Measurements from ENCODE around the gene FZD10. TPM values are rescaled to one million over a fixed set of nuclear protein-coding genes. Genes with fewer than 3 reads are reported as not detected.

FZD10 gene
- total RNA-seq, 1 experiment from 2014 or later = not detected

DNA sequence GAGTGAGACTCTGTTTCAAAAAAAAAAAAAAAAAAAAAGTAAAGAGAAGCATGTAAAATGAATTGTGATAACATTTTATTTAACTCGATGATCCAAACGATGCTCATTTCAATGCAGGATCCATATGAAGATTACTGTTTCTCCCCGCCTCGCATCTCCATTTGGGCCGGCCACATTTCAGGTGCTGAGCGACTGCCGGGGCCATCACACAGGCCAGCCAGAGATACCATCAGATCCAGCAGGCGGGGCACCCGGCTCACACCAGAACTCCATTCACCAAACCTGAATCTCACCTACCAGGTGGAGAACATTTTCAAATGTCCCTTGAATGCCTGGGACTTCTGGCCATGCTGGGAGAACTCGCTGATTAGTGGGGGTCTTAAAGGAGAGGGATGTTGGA is 18.0 kb upstream of the FZD10 start:
- in situ Hi-C loops (cut with HindIII; ENCODE audit: low pct_unique_long_range_greater_than_20kb, low sequenced_read_pairs) = no loop called here
- DNase-seq (ENCODE audit: low read depth, low spot score) = no peak

DNA sequence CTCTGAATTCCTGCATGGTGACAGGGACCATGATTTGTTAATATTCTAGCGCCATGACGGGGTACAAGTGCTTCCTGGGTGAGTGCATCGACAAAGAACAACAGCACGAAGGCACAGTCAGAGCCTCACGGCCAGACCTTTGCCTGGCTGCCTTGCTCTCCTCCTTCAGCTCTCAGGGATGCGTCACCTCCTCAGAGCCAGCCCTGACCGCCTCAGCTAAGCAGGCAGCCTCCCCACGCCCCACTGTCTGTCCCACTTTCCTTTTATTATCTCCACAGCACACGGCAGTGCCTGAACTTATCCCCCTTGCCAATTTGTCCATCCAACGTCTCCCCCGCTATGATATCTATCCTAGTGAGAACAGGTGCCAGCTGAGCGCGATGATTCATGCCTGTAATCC is 16.5 kb upstream of the FZD10 start:
- no peak for DNase-seq (ENCODE audit: low read depth, low spot score)

DNA sequence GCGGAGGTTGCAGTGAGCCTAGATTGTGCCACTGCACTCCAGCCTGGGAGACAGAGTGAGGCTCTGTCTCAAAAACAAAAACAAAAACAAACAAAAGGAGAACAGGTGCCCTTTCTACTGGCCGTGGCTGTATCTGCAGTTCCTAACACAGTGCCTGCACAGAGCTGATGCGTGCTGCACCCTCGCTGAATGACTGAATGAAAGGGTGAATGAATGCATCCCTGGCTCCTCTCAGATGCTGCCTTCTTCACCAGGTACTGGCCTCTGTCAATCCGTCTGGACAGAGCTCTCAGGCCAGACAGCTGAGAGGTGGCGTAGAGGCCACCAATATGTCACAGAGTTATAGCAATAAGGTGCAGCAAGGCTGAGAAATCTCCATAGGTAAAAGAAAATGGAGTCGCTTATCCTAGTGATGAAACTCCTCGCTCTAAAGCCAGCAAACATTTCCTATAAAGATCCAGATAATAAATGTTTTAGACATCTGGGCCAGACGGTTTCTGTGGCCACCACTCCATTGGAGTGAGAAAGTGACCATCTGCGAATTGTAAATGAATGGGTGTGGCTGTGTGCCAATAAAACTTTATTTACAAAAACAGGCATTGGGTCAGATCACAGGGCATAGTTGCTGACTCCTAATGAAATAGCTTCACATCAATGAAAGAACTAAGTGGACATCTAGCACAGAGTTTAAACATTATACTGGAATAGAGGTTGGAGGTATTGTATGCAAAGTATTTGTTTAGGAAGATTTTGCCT is 15.9 kb upstream of the FZD10 start:
- in situ Hi-C loops (cut with HindIII; ENCODE audit: low pct_unique_long_range_greater_than_20kb, low sequenced_read_pairs) = no loop called here

More for the DNA sequence above, 16.5 kb upstream of the FZD10 start:
- in situ Hi-C loops (cut with HindIII; ENCODE audit: low pct_unique_long_range_greater_than_20kb, low sequenced_read_pairs) = no loop called here

DNA sequence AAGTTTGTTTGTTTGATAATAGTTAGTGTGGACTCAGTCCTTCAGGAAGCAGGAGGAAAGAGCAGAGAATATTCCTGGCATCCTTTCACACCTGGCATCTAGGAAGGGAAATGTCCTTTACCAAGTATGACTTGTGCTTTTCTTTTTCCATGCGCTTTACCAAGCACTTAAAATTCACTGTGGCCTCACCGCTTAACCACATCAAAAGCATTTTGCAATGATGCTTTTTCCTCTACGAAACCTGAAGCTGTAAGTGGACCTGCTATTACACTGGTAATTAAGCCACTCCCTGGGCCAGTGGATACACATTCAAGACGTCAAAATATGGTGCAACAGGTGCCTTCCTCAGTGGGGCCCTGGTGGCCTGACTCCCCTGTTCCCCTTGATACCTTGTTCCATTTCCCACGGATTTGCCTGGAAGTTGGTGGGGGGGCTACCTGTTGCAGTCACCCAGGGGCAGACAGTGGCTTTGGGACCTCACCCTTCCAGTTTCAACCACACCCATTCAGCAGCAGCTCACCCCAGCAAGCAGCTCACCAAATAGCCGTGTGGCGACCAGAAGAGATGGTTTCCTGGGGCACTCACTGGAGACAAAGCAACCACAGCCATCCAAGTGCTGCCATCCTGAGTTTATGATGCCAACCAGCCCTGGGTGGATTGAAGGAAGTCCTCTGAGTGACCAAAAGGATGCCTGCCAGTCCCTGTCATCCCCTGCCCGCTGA is 14.2 kb upstream of the FZD10 start:
- in situ Hi-C loops (cut with HindIII; ENCODE audit: low pct_unique_long_range_greater_than_20kb, low sequenced_read_pairs) = no loop called here
- no peak for DNase-seq (ENCODE audit: low read depth, low spot score)

More for the DNA sequence above, 15.9 kb upstream of the FZD10 start:
- no peak for DNase-seq (ENCODE audit: low read depth, low spot score)

DNA sequence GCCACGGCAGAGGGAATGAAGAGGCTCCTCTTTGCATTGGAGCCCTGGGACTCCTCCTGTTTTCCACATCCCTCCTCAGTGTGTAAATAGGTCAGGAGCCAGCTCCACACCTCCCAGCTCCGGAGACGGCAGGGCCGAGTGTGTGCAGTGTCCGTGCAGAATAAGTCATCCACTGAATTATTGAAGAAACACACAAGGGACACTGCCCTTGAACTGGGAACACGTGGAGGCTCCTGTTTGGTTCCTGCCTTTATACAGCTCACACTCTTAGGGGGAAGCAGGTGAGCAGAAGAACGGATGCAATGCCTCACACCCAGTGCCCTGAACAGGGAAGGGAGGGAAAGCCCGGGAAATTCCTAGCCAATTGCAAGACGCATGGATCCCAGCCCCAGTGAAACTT is 10.4 kb upstream of the FZD10 start:
- in situ Hi-C loops (cut with HindIII; ENCODE audit: low pct_unique_long_range_greater_than_20kb, low sequenced_read_pairs) = no loop called here
- DNase-seq (ENCODE audit: low read depth, low spot score) = no peak

DNA sequence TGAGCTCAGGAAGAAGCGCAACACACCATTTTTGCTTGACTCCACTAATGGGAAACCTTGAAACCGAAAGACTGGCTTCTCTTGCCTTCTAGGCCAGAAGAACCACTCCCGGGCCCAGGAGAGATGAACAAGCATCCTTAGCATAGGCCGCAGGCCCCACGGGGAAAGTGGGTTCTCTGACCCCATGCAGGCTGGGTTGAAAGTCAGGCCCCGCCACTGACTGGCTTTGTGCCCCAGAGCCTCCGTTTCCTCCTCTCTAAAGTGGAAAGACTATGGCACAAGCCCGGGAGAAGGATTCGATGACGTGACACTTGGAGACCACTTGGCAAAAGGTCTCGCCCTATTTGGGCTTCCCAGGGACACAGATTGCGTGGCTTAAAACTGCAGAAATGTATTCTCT is 9.9 kb upstream of the FZD10 start:
- in situ Hi-C loops (cut with HindIII; ENCODE audit: low pct_unique_long_range_greater_than_20kb, low sequenced_read_pairs) = no loop called here

GRCh38 chr12:130153803-130154202 is 8.5 kb upstream of the FZD10 start:
- no peak for DNase-seq (ENCODE audit: low read depth, low spot score)
- in situ Hi-C loops (cut with HindIII; ENCODE audit: low pct_unique_long_range_greater_than_20kb, low sequenced_read_pairs) = no loop called here

More for the DNA sequence above, 9.9 kb upstream of the FZD10 start:
- DNase-seq (ENCODE audit: low read depth, low spot score) = no peak

DNA sequence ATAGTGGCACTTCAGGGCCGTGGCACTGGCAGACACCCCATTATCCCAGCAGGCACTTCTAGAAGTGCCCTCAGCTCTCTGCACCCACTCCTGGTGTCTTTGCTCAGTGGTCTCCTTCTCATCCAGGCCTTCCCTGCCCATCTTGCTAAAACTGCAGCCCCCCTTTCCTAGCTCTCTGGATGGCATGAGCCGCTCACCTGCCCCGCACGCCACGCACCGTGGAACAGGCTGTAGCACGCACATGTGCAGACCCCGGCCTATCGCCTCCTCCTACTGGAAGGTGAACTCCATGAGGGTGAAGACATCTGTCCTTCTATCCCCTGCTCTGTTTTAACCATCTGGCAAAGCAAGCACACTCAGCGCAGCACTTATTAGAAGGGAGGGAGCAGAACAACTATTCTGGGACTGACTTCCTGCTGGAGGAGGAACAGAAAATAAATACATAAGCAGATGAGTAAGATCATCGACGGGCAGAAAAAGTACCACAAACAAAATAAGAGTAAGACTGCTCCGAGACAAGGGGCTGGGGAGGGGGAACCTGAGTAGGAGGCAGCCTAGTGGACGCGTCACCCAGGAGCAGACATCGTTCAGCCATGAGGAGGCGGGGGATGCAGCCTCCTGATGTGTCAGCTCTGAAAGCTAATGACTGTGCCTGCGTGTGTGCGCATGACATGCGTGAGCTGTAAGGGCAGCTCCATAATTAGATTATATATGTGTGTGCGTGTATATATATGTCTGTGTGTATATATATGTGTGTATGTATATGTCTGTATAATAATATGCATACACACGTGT is 7.8 kb upstream of the FZD10 start:
- DNase-seq (ENCODE audit: low read depth, low spot score) = no peak
- in situ Hi-C loops (cut with HindIII; ENCODE audit: low pct_unique_long_range_greater_than_20kb, low sequenced_read_pairs) = no loop called here

- DNase-seq (ENCODE audit: low read depth, low spot score) = no peak
- in situ Hi-C loops (cut with HindIII; ENCODE audit: low pct_unique_long_range_greater_than_20kb, low sequenced_read_pairs) = no loop called here
Observed at GRCh38 chr12:130155416-130156073, 6.7 kb upstream of the FZD10 start.

GRCh38 chr12:130156652-130157275 is 5.5 kb upstream of the FZD10 start:
- in situ Hi-C loops (cut with HindIII; ENCODE audit: low pct_unique_long_range_greater_than_20kb, low sequenced_read_pairs) = no loop called here
- no peak for DNase-seq (ENCODE audit: low read depth, low spot score)

DNA sequence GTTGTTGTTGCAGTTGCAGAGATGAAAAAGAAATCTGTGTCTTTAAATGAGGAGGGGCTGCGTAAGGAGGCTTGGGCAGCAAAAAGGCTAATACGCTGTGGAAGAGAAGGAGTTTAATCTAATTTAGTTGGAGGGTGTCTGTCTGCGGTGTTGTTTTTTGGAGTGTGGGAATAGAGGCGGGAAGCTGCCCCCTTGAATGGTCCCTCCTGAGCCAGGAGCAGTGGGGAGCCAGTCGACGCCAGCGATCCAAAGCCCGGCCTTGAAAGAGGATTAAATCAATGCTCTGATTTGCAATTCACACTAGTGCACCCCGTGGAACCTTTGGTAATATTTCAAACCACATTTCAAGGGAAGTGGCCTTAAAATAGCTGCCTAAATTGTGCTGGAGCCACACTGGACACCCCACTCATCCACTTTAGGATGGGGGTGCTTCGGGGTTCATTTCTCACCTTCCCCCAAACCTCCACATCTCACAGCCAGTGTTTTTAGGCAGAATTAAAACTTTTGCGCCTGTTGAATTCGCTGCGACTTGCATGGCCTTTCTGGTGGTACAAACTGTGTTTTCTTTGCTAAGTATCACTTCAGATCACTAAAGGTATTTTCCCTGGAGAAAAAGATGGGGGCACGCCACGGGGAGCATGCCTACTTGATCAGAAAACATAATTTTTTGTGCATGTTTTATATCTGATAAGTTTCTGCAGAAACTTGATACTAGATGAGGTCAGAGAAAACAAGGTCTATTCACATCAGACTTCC is 4.1 kb upstream of the FZD10 start:
- in situ Hi-C loops (cut with HindIII; ENCODE audit: low pct_unique_long_range_greater_than_20kb, low sequenced_read_pairs) = no loop called here

DNA sequence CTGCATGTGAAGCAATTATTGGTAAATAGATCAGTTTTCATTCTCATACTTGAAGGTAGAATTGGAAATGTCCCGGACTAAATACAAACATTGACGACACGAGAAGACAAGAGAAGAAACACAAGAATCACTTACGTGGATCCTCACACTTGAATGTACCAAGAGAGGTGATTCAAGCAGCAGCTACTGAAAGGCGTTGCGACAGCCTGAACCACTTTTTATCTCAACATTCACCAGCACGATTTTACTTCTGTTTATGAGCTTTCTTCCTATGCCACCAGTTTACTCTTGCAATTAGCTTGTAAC is 3.6 kb upstream of the FZD10 start:
- no peak for DNase-seq (ENCODE audit: low read depth, low spot score)
- in situ Hi-C loops (cut with HindIII; ENCODE audit: low pct_unique_long_range_greater_than_20kb, low sequenced_read_pairs) = no loop called here

More for the DNA sequence above, 4.1 kb upstream of the FZD10 start:
- DNase-seq (ENCODE audit: low read depth, low spot score) = no peak

GRCh38 chr12:130160306-130160705 is 2.0 kb upstream of the FZD10 start:
- in situ Hi-C loops (cut with HindIII; ENCODE audit: low pct_unique_long_range_greater_than_20kb, low sequenced_read_pairs) = no loop called here
- DNase-seq (ENCODE audit: low read depth, low spot score) = no peak

DNA sequence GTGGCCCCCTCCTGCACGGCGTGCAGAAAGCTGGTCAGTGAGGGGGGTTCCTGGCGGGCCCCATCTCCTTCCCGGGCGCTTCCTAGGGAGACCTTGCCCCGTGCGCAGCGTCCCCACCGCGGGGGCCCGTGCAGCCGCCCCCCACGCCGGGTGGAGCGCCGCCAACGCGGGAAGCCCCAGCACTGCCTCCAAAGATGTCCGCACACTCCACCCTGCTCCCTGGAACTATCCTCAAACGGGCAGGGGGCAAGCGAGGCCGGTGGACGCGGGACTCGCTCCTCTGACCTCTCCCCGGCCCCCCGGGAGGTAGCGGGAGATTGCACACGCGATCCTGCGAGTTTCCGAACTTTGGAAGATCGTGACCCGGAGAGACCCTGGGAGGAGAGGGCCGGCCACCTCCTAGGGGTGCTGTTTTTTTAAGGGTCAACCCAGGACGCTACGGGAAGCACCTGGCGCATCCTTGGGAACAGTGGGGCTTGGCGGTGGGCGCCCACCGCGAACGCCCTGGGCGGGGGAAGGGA is 1.5 kb upstream of the FZD10 start:
- DNase-seq (ENCODE audit: low read depth, low spot score) = no peak
- in situ Hi-C loops (cut with HindIII; ENCODE audit: low pct_unique_long_range_greater_than_20kb, low sequenced_read_pairs) = no loop called here

DNA sequence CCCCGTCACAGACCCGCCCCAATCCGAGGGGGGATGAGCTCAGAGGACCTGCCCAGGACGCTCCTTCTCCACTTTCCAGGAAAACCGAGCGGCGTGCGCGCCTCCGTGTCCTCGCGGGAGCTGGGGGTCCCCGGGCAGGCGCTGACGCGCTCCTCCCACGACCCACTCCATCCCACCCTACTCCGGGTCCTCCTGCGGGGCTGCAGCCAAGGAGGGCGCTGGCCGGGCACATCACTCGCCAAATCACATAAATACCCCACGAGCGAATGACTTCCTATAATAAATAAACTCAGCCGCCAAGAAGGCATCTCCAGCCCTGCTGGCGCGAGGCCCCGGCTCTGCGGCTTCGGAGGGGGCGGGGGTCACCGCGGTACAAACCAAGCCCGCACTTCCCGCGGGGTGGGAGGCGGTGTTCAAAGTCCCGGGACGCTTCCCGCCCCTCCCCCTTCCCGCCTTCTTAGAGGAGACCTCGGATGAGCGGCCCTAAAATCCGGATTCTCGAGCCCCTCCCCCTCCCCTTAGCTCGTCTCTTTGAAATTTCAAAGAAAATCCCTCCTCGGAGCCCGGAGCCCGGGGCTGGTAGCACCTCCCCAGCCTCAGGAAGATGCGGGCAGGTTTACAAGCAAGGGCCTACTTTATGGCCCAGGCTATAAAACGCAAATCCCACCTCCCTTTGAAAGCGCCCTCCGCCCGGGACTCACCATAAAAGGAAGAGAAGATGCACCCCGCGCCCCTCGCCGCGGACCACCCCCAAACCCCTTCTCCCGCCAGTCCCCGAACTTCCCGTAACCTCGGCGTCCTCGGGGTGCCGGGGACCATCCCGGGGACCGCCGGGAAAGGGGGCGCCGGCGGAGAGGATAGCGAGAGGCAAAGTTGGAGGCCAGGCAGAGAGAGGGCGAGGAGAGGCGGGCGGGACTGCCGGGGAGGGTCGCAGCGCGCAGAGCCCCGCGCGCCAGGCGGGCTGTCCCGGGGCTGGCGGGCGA is 712 bp upstream of the FZD10 start:
- no peak for DNase-seq (ENCODE audit: low read depth, low spot score)
- in situ Hi-C loops (cut with HindIII; ENCODE audit: low pct_unique_long_range_greater_than_20kb, low sequenced_read_pairs) = no loop called here

Data from SK-MEL-5 (cell line).